ENCODE measurements around the gene SP4.

Gene SP4

DNA sequence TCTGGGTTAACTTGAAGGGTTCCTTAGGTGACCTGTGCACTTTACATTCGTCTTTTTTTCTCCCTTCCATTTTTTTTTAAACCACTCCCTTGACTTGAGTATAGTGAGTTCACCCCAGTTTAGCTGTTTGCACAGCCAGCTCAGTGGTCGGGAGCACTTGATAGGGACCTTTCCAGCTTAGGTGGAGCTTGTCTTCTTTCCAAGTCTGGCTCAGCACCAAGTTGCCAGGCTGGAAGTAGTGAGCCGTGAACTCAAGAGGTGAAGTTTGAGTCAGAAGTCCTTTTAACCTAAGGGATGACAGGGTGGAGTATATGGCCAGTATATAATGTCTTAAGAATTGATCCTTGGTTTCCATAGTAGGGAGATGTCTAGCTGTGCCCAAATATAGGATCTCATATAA, 122.2 kb downstream of the SP4 start:
- DNase-seq, result no peak
- in situ Hi-C loops (cut with MboI; ENCODE audit: low pct_unique_long_range_greater_than_20kb, low sequenced_read_pairs), result no loop called here

GRCh38 chr7:21550821-21551531, 123.1 kb downstream of the SP4 start:
- DNase-seq, result no peak
- in situ Hi-C loops (cut with MboI; ENCODE audit: low pct_unique_long_range_greater_than_20kb, low sequenced_read_pairs), result no loop called here

GRCh38 chr7:21562385-21562784, 134.5 kb downstream of the SP4 start:
- in situ Hi-C loops (cut with MboI; ENCODE audit: low pct_unique_long_range_greater_than_20kb, low sequenced_read_pairs), result no loop called here
- no peak for DNase-seq
